Sigmoid colon (tissue), 3 donors: ENCODE results near the gene PCDHGA9.

Experiments used
- CTCF ChIP-seq, 4 experiments: fragments of 450-650 bp in 3 of 4; fragments of 200-600 bp in 1 of 4; IDR thresholded peaks; one replicate each; pipeline ENCODE4 v1.5.1; 2016 to 2019; ENCODE audit warnings: antibody characterized with exemption in 4 of 4, mild to moderate bottlenecking in 3 of 4, moderate library complexity in 2 of 4
- POLR2A ChIP-seq, 2 donors: fragments of 450-650 bp; IDR thresholded peaks; one replicate each; pipeline ENCODE4 v1.6.1; 2016; ENCODE audit warnings: antibody characterized with exemption in 2 of 2, mild to moderate bottlenecking in 2 of 2, moderate library complexity in 2 of 2

DNA sequence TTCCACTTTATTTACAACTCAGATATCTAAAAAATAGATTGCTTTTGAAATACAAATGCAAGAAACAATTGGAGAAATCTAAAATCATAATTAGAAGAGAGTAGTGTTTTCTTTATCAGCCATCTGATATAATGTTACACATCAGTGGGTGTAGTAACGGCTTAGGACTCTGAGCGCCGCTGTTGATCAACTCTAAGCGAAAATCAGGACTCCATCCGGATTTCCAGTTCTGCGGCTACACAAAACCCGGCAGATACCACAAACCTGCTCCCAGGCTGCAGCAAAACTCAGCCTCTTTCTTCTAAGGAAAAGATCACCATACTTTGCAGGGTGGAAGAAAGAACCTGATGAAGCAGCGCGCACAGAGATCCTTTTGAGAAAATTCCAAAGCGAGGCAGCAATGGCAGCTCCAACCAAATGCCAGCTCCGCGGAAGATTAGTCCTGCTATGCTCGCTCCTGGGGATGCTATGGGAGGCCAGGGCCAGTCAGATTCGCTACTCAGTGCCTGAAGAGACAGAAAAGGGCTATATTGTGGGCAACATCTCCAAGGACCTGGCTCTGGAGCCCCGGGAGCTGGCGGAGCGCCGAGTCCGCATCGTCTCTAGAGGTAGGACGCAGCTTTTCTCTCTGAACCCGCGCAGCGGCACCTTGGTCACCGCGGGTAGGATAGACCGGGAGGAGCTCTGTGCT is at the start of gene PCDHGA9:
- TF ChIP-seq POLR2A (IDR thresholded peaks at IDR 0.05) (no peak), CTCF (IDR thresholded peaks at IDR 0.05) (no peak)
